Esophagus squamous epithelium (tissue), 4 donors: ENCODE data around the gene DLGAP4.

Experiments used
- POLR2A ChIP-seq, 4 donors: fragments of 450-650 bp; IDR thresholded peaks; one replicate each; pipeline ENCODE4 v1.6.1; 2017; ENCODE audit warnings: antibody characterized with exemption in 4 of 4, mild to moderate bottlenecking in 4 of 4, moderate library complexity in 3 of 4
- TF ChIP-seq, protein P1 (sequence below), 6 experiments: fragments of 450-650 bp in 4 of 6; fragments of 200-600 bp in 2 of 6; sonication (generic) in 2 of 6; IDR thresholded peaks; one replicate each; pipeline ENCODE4 v1.5.1; 2016 to 2019; ENCODE audit warnings: antibody characterized with exemption in 6 of 6, mild to moderate bottlenecking in 4 of 6, moderate library complexity in 4 of 6

DNA sequence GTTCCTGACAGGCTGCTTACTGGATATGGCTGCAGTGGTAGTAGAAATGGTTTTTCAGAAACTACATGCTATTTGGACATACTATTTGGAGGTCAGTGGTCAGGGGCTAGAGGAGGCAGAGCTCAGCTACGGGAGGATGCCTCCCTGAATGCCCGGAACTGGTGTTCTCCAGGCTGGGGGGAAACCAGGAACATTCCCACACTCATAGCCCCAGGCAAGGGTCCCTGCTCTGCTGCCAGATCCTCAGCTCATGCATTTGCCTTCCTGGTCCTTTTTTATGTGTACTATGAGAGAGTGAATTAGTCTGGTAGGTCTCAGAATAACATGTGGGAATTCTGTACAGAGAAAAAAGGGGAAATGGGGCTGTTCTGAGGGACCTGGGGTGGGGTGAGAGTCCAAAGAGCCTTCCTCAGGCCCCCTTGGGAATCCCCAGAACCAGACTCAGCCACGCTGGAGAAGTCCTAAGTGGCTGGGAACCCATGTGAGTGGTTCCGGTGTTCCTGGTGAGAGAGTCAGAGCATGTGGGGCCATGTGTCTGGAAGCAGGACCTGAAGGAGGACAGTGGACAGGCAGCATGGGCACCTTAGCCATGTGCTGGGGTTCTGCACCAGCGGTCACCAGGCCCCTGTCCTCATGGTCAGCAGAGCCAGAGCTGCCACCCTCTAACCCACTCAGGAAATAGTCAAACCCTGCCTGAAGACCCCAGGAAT is 177.2 kb downstream of the DLGAP4 start:
- TF ChIP-seq, protein P1, sequence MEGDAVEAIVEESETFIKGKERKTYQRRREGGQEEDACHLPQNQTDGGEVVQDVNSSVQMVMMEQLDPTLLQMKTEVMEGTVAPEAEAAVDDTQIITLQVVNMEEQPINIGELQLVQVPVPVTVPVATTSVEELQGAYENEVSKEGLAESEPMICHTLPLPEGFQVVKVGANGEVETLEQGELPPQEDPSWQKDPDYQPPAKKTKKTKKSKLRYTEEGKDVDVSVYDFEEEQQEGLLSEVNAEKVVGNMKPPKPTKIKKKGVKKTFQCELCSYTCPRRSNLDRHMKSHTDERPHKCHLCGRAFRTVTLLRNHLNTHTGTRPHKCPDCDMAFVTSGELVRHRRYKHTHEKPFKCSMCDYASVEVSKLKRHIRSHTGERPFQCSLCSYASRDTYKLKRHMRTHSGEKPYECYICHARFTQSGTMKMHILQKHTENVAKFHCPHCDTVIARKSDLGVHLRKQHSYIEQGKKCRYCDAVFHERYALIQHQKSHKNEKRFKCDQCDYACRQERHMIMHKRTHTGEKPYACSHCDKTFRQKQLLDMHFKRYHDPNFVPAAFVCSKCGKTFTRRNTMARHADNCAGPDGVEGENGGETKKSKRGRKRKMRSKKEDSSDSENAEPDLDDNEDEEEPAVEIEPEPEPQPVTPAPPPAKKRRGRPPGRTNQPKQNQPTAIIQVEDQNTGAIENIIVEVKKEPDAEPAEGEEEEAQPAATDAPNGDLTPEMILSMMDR (IDR thresholded peaks at IDR 0.05) = no peak
- TF ChIP-seq POLR2A (IDR thresholded peaks at IDR 0.05) = no peak
